Neural progenitor cell (in vitro differentiated cells): ENCODE data around the gene SLC35G3. TPM values are rescaled to one million over a fixed set of nuclear protein-coding genes. Genes with fewer than 3 reads are reported as not detected.

Experiments used
- DNase-seq: peaks from one replicate; pipeline ENCODE4 v3.0.0-alpha.2; 2016; ENCODE audit warnings: low spot score
- H2AFZ ChIP-seq: fragments of 200-600 bp; sonication (generic); replicated peaks from 2 replicates; pipeline ENCODE4 v1.6.1; 2016; ENCODE audit warnings: antibody characterized with exemption
- H3F3A ChIP-seq: fragments of 200-600 bp; sonication (generic); 2 replicates; pipeline ENCODE4 v1.6.1; 2016; ENCODE audit warnings: antibody characterized with exemption, low read depth
- H3K27ac ChIP-seq: fragments of 200-600 bp; sonication (generic); 2 replicates; pipeline ENCODE4 v1.5.1; 2016; ENCODE audit warnings: mild to moderate bottlenecking
- H3K27me3 ChIP-seq: fragments of 200-600 bp; sonication (generic); 2 replicates; pipeline ENCODE4 v1.6.1; 2016; ENCODE audit warnings: mild to moderate bottlenecking, moderate library complexity
- H3K36me3 ChIP-seq: fragments of 200-600 bp; sonication (generic); 2 replicates; pipeline ENCODE4 v1.5.1; 2016
- H3K4me1 ChIP-seq: fragments of 200-600 bp; sonication (generic); 2 replicates; pipeline ENCODE4 v1.6.1; 2016; ENCODE audit warnings: mixed run types
- H3K4me2 ChIP-seq: fragments of 200-600 bp; sonication (generic); 2 replicates; pipeline ENCODE4 v1.6.1; 2016
- H3K4me3 ChIP-seq: fragments of 200-600 bp; sonication (generic); 2 replicates; pipeline ENCODE4 v1.5.1; 2016
- H3K79me2 ChIP-seq: fragments of 200-600 bp; sonication (generic); 2 replicates; pipeline ENCODE4 v1.6.1; 2016; ENCODE audit warnings: low read depth
- H3K9ac ChIP-seq: fragments of 200-600 bp; sonication (generic); 2 replicates; pipeline ENCODE4 v1.6.1; 2016
- H3K9me3 ChIP-seq: fragments of 200-600 bp; sonication (generic); 2 replicates; pipeline ENCODE4 v1.5.1; 2016; ENCODE audit warnings: low read depth
- H4K20me1 ChIP-seq: fragments of 200-600 bp; sonication (generic); 2 replicates; pipeline ENCODE4 v1.6.1; 2016; ENCODE audit warnings: low read depth
- H3K27ac Mint-ChIP-seq: 3 replicates; pipeline ENCODE4 v1.8.0; 2021; ENCODE audit warnings: mixed read lengths
- H3K27me3 Mint-ChIP-seq: 2 replicates; pipeline ENCODE4 v1.8.0; 2022; ENCODE audit warnings: low read depth, mild to moderate bottlenecking, inconsistent platforms, moderate library complexity, mixed read lengths; ENCODE audit not compliant: insufficient read depth
- H3K36me3 Mint-ChIP-seq: 3 replicates; pipeline ENCODE4 v1.8.0; 2021; ENCODE audit warnings: mixed read lengths
- H3K4me1 Mint-ChIP-seq: 3 replicates; pipeline ENCODE4 v1.8.0; 2021; ENCODE audit warnings: mixed read lengths
- H3K4me3 Mint-ChIP-seq: 3 replicates; pipeline ENCODE4 v1.8.0; 2021; ENCODE audit warnings: mild to moderate bottlenecking, moderate library complexity, mixed read lengths
- H3K9me3 Mint-ChIP-seq: 3 replicates; pipeline ENCODE4 v1.8.0; 2020; ENCODE audit warnings: mixed read lengths
- EZH2 ChIP-seq: fragments of 200-600 bp; sonication (generic); IDR thresholded peaks from 2 replicates; pipeline ENCODE4 v1.6.1; 2017; ENCODE audit warnings: antibody characterized with exemption, mild to moderate bottlenecking, moderate library complexity
- EZH2phosphoT487 ChIP-seq: fragments of 200-600 bp; sonication (generic); IDR thresholded peaks from 2 replicates; pipeline ENCODE4 v1.6.1; 2017; ENCODE audit warnings: antibody characterized with exemption
- total RNA-seq: library from RNA; depleted of rRNA; stranded (reverse); fragments of >200 nt; gene quantifications from 2 replicates; pipeline ENCODE4 v1.2.3, GENCODE V29; 2015; ENCODE audit warnings: low replicate concordance
- TF ChIP-seq, protein P1 (sequence below): fragments of 200-600 bp; sonication (generic); IDR thresholded peaks from 2 replicates; pipeline ENCODE4 v1.5.1; 2017; ENCODE audit warnings: antibody characterized with exemption, mild to moderate bottlenecking

Gene SLC35G3
- total RNA-seq, 1 donor from 2014 or later: not detected

DNA sequence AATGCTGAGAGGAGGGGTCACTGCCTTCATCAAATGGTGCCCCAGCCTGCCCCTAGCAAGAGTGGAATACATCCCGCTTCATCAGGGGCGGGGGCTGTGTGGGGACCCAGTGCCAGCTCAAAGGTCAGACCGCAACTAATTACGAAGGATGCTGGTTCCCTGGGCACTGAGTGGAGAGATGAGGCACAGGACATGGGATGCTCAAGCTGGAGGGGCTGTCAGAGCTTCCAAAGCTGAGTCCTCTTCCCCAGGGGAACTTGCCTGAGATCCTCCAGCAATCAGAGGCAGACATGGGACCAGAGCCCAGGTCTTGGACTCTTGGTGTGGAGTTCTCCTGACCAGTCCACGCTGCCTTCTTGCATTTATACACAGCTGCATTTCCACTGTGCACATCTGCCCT lies 27.7 kb downstream of the SLC35G3 start:
- no peak overlapping the region for H3K27ac Mint-ChIP-seq

DNA sequence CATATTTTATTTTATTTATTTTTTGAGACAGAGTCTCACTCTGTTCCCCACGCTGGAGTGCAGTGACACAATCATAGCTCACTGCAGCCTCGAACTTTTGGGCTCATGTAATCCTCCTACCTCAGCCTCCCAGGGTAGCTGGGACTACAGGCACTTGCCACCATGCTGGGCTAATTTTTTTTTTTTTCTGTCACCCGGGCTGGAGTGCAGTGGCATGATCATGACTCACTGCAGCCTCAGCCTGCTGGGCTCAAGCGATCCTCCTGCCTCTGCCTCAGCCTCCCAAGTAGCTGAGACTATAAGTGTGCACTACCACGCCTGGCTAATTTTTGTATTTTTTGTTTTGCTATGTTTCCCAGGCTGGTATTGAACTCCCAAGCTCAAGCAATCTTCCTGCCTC lies 29.5 kb downstream of the SLC35G3 start:
- no peak overlapping the region for H3K27ac Mint-ChIP-seq
- Histone ChIP-seq H2AFZ (no peak overlapping the region), H3K27me3 (no peaks in the 10 kb centered on the region), H3K36me3 (no peaks in the 10 kb centered on the region), H4K20me1 (no peaks in the 10 kb centered on the region), H3K9me3 (no peaks in the 10 kb centered on the region), H3K4me1 (no peaks in the 10 kb centered on the region), H3K9ac (no peak overlapping the region), H3K4me2 (no peak overlapping the region), H3K27ac (no peak overlapping the region), H3K79me2 (no peaks in the 10 kb centered on the region), H3K4me3 (no peak overlapping the region), H3F3A (no peaks in the 10 kb centered on the region)
- H3K9me3 Mint-ChIP-seq: no peaks in the 10 kb centered on the region
- no peaks in the 10 kb centered on the region for H3K36me3 Mint-ChIP-seq
- TF ChIP-seq, protein P1, sequence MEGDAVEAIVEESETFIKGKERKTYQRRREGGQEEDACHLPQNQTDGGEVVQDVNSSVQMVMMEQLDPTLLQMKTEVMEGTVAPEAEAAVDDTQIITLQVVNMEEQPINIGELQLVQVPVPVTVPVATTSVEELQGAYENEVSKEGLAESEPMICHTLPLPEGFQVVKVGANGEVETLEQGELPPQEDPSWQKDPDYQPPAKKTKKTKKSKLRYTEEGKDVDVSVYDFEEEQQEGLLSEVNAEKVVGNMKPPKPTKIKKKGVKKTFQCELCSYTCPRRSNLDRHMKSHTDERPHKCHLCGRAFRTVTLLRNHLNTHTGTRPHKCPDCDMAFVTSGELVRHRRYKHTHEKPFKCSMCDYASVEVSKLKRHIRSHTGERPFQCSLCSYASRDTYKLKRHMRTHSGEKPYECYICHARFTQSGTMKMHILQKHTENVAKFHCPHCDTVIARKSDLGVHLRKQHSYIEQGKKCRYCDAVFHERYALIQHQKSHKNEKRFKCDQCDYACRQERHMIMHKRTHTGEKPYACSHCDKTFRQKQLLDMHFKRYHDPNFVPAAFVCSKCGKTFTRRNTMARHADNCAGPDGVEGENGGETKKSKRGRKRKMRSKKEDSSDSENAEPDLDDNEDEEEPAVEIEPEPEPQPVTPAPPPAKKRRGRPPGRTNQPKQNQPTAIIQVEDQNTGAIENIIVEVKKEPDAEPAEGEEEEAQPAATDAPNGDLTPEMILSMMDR: no peak
- TF ChIP-seq EZH2phosphoT487 (no peak), EZH2 (no peak)
- H3K27me3 Mint-ChIP-seq: peaks cover 5% of the 10 kb centered on the region
- DNase-seq: no peak
- no peaks in the 10 kb centered on the region for H3K4me1 Mint-ChIP-seq
- no peak overlapping the region for H3K4me3 Mint-ChIP-seq

More for the DNA sequence above, 27.7 kb downstream of the SLC35G3 start:
- no peaks in the 10 kb centered on the region for H3K36me3 Mint-ChIP-seq
- H3F3A ChIP-seq: no peaks in the 10 kb centered on the region
- H3K79me2 ChIP-seq: no peaks in the 10 kb centered on the region
- no peaks in the 10 kb centered on the region for H4K20me1 ChIP-seq
- H3K36me3 ChIP-seq: no peaks in the 10 kb centered on the region
- no peaks in the 10 kb centered on the region for H3K4me1 Mint-ChIP-seq
- no peak overlapping the region for H3K9ac ChIP-seq
- H3K27me3 Mint-ChIP-seq: peaks cover 5% of the 10 kb centered on the region
- no peak overlapping the region for H3K27ac ChIP-seq
- no peak overlapping the region for H3K4me3 Mint-ChIP-seq
- H3K27me3 ChIP-seq: no peaks in the 10 kb centered on the region
- H3K4me1 ChIP-seq: no peaks in the 10 kb centered on the region
- TF ChIP-seq, protein P1: no peak
- no peak for TF ChIP-seq EZH2
- TF ChIP-seq EZH2phosphoT487: no peak
- H3K9me3 Mint-ChIP-seq: no peaks in the 10 kb centered on the region
- DNase-seq: no peak
- no peaks in the 10 kb centered on the region for H3K9me3 ChIP-seq
- no peak overlapping the region for H3K4me3 ChIP-seq
- H3K4me2 ChIP-seq: no peak overlapping the region
- no peak overlapping the region for H2AFZ ChIP-seq

DNA sequence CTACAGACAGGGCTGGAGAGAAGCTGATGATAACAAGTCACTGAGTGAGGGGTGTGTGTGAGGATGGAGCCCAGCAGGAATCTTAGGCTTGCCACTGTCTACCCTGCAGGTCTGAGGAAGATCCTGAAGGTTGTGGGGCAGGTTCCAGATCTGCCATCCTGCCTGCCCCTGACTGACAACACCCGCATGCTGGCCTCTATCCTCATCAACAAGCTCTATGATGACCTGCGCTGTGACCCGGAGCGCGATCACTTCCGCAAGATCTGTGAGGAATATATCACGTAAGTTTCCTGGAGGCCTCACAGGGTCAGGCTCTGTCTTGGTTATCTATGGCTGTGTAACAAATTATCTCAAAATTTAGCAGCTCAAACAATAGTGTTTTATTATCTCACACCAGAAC lies 30.3 kb downstream of the SLC35G3 start:
- Histone ChIP-seq H3K9me3 (no peaks in the 10 kb centered on the region), H3K4me2 (no peak overlapping the region), H3F3A (no peaks in the 10 kb centered on the region), H3K27me3 (no peaks in the 10 kb centered on the region), H4K20me1 (no peaks in the 10 kb centered on the region), H3K9ac (no peak overlapping the region), H3K36me3 (no peaks in the 10 kb centered on the region), H3K4me1 (no peaks in the 10 kb centered on the region), H3K27ac (no peak overlapping the region), H3K4me3 (no peak overlapping the region), H3K79me2 (no peaks in the 10 kb centered on the region), H2AFZ (no peak overlapping the region)
- H3K36me3 Mint-ChIP-seq: no peaks in the 10 kb centered on the region
- no peaks in the 10 kb centered on the region for H3K4me1 Mint-ChIP-seq
- DNase-seq: no peak
- no peak overlapping the region for H3K27ac Mint-ChIP-seq
- TF ChIP-seq, protein P1: no peak
- TF ChIP-seq EZH2phosphoT487: no peak
- no peak for TF ChIP-seq EZH2
- peaks cover 10% of the 10 kb centered on the region for H3K27me3 Mint-ChIP-seq
- no peaks in the 10 kb centered on the region for H3K9me3 Mint-ChIP-seq
- H3K4me3 Mint-ChIP-seq: no peak overlapping the region
